Stimulated activated CD4-positive, alpha-beta T cell treated with anti-CD3 and anti-CD28 coated beads, Interleukin-15, amount 100 ng/mL, for 24 hours (primary cell): ENCODE measurements around the gene MEF2C.
"Not testable (repeated sequence)": the region's sequence is repeated elsewhere in the genome, so short reads cannot be mapped to it uniquely, and the experiment has no call there.

Experiments
- DNase-seq: peaks from one replicate; pipeline ENCODE4 v3.0.0-alpha.2; 2020

The MEF2C gene

DNA sequence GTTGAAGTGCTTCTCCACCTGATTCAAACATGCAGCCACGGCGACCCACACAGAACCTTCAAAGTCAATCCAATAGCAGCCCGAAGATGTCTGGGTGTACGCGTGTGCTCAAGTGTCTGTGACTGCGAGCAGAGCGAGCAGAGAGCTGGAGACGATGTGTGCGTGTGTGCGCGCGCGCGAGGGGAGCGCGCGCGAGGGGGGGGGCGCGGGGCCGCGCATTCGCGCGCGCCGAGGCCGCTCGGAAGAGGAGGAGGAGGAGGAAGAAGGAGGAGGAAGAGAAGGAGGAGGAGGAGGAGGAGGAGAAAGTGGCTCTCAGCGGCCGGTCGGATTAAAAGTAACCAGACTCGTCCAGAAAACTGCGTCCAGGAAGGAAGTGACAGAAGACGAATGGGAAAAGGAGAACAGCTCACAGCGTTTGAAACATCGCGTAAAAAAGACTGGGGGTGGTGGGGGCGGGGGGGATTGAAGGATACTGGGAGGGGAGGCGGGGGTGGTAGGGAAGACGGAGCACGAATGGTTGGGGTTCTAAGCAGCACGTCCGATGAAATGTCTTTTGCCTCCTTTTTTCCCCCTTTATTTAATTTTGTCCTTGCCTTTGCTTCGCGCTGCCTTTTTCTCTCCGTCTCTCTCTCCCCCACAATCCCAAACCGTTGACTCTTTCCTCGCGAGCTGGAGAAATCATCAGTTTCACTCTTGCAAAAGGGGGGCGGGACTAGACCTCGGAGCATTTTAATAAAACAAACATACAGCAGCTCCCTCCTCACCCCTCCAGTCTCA, at the start of gene MEF2C:
MEF2C (minus strand) TSS at position 126 of the 777 bp plus-strand sequence. CDS start 59,396 bp downstream, outside the sequence.
- DNase-seq: peak; percentile 14

DNA sequence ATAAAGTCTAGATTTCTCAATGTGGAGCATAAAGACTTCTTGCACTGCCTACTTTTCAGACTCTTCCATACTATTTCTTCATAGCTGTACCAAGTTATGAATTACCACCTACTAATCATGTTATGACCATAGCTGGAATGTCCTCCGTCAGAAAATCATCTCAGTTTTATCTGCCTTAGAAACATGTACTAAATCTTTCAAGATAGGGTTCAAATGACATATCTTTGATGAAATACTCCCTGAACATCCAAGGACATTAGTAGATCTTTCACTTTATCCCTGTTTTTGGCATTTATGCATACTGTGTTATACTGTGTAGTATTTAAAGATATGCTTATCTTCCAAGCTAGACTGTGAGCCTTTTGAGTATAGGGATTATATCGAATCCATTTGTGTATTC, 49.6 kb upstream of the MEF2C start:
- DNase-seq: no peak

DNA sequence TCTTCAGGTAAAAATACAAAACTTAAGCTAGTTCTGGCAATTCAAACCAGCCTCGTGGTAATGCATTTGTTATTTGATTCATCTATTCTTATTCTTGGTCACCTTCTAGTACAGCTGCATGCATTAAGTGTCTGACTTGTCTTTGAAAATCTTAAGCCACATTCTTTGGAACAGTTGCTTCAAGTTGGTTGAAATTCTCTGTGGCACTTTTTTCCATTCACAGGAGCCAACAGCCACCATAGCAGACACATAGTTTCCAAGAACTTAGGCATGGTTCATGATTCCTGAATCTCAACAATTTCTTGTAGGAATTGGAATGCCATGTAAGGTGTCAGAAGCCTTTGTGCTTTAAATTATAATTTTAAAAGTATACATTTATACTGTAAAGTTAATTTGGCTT, 47.4 kb upstream of the MEF2C start:
- no peak for DNase-seq

DNA sequence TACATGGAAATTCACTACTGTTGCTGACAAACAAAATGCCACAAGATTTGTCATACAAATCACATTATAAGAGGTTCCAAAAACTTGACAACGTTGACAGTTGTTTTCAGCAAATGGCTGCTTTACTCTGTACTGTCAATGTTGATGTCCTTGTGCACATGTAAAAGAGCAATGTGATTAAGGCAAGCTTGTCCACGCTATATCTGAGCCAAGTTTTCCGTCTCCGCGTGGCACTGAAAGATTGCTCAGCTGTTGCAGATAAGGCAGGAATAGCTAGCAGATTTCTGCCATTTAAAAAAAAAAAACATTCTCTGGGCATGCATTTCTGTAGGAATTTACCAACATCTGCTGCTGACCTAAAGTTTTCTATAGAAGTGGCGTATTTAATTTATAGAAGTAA, 46.4 kb upstream of the MEF2C start:
- DNase-seq: no peak

DNA sequence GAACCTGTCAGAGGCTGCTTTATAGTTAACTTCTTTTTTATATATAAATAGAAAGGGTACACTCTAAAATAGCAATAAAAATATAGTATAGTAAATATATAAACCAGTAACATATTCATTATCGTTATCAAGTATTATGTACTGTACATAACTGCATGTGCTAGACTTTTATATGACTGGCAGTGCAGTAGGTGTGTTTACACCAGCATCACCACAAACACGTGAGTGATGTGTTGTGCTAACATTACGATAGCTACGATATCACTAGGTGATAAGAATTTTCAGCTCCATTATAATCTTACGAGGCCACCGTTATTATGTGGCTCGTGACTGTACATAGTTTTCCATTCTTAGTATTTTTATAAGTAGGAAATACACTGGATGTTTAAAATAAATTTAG, 43.8 kb upstream of the MEF2C start:
- no peak for DNase-seq

DNA sequence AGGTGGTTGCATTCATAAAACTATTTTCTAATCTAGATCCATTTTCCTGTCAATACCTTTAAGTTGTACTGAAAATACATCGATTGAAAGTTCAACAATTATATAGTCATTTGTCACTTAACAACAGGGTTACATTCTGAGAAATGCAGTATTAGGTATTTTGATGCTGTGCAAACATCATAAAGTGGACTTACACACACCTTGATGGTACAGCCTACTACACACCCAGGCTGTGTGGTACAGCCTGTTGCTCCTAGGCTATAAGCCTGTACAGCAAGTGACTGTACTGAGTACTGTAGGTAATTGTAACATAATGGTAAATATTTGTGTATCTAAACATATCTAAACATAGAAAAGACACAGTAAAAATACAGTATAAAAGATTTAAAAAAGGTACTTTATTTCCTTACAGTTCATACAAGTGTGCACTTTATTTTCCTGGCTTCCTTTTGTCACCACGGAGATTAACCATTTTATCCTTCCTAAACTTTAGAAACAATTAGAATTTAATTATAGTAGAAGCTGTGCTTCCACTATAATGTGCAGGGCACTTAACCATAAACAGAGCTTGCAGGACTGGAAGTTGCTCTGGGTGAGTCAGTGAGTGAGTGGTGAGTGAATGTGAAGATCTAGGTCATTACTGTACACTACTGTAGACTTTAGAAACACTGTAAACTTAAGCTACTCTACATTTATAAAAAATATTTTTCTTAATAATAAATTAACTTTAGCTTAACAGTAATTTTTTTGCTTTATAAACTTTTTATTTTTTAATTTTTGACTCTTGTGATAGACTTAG, 42.9 kb upstream of the MEF2C start:
- DNase-seq: no peak

DNA sequence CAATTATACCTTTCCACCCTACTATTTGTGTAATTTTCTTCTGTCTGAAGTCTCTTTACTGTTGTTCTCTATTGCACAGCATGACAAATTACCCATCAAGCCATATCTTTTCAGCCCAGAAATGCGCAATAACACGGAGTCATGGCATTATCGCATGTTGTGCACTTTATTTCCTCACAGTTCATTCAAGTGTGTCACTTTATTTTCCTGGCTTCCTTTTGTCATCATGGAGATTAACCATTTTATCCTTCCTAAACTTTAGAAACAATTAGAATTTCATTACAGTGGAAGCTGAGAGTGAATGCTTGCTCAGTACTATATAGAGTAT, 41.3 kb upstream of the MEF2C start:
- no peak for DNase-seq

DNA sequence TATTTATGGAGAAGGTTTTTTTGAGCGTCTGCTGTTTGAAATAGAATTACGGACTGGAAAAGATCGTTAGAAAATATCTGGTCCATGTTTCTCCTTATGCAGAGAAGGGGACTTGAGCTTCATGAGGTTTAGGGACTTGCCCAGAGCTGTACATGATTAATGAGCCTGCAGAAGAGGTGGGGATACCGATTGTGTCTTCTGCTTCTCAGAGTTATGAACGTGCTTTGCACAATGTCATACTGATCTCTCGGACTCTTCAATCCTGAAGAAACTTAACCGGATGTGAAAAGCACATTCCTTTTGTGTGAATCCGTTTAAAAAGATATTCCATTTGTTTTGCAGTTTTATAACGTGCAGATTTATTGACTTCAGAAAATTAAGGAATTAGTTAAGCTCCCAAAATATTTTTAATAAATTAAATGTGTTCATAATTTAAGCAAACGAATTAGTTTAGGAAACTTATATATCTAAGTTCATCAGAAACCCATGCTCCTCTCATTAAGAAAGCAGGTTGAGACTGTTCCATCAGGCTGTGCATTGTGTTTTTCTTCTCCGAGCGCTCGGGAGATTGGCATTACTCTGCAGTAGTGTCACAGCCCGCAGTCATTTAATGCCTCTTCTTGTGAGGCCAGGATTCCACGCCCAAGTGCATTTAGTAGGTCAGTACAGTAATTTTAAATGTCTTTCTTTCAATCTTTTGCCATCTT, 40.8 kb upstream of the MEF2C start:
- DNase-seq: no peak

DNA sequence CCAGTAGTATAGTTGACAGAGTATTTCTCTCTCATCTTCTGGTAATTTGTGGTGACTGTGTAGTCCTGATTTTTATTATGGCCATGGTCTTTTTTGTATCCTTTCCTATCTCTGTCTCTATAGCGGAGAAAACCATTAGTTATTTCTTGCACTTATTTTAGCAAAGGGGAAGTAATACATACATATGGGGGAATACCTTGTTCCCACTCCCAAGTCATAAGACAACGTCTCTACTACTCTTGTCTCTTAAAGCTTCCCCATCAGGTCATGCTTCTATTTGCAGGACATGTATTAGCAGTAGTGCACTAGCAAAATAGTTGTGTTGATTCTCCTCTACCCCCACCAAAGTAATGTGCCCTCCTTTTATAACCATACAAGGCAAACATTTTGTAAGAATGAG, 29.8 kb upstream of the MEF2C start:
- DNase-seq: not testable (repeated sequence)

DNA sequence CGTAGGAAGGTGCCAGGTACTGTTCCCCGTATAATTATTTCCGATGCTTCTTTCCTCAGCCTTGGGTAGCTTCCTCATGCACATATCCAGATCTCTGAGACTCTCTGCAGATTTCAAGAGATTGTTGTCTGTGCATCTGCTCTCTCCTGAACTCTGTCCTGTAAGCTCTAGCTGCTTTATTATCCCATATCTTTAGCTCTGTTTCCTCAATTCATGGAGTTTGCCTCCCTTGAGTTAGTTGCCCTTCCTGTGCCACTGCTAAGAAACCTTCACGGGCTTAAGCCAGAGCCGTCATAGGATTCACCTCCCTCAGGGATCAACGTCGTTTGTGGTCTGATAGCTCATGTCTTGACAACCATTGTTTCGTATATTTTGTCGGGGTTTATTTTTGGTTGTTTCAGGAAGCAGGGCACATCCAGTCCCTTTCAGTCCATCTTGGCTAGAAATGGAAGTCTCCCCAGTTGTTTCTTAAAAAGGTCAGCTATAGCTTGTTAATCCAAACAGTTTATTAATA, 28.1 kb upstream of the MEF2C start:
- not testable (repeated sequence) for DNase-seq

DNA sequence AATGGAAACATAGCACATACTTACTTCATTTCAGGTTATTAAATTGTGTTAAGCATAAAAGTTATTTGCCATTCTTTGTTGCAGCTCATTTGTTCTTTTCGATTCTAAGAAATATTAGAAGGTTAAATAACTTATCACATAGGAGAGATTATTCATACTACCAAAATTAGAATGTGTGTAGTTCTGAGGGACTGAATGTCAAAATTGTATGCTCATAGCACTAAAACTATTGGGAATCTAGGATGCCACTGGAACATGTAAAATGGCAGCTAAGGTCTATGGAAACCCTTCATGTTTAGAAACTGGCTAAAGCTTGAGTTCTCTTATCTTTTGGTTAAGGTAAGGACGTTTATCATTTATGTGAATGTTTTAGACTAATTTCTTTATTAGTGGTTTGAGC, 21.5 kb upstream of the MEF2C start:
- not testable (repeated sequence) for DNase-seq

DNA sequence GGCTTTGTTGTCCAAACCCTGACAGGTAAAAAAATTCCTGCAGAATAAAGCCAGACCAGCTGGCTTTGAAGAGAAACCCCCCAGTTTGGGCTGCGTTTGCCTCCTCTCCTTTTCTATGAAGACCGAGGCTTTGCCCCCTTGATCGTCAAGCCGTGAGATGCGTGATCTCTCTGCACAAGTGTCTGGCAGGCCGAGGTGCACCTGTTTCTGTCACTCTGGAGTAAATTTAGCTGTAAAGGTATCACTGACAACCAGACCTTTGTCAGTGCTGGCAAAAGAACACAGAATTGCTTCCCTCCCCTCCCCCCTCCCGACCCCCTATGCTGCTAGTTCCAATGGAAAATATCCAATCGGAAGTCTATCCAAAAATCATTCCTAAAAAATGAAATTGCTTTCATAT, 21.0 kb upstream of the MEF2C start:
- DNase-seq: not testable (repeated sequence)

DNA sequence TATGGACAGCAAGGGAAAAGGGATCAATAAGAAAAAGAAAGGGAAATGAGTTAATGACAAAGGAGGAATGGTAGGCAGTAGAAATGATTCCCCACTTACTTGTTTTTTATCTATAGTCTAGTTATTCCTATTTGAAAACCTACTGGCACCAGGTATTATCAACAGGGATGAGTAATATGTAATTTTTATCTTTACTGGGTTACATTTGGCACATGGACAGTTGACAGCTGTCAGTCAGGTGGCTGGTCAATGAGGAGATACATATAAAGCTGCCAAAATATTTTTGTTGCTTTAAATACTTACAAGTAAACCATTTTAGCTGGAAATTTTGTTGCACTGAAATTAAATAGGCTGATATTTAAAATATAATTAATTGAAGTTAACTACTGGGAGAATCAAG, 18.1 kb upstream of the MEF2C start:
- not testable (repeated sequence) for DNase-seq

DNA sequence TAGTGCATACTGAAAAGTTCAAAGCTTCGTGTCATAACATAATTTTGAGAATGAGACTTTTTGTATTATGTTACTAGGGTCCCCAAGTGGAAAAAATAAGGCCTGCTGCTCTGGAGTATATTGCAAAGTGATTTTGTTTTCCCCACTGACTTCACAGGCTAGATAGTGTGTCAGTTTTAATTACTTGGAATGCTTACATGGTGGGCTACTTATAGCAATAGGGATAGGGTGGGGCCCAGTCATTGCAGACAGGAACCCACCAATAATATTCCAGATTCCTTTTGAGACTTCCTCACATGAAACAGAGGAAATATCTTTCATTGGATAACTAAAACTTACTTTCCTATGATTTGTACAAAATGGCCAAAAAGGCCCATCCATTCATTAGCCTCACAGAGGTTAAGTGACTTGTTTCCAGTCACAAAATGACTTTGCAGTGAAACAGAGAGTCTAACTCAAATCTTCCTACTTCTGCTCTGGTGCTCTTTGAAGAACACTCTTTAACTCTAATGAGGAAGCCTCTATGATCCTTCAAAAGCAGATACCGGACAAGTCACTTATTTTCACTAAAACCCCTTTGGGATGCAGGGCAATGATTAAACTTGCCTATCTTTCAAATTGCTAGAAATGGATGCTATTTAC, 16.2 kb upstream of the MEF2C start:
- no peak for DNase-seq

DNA sequence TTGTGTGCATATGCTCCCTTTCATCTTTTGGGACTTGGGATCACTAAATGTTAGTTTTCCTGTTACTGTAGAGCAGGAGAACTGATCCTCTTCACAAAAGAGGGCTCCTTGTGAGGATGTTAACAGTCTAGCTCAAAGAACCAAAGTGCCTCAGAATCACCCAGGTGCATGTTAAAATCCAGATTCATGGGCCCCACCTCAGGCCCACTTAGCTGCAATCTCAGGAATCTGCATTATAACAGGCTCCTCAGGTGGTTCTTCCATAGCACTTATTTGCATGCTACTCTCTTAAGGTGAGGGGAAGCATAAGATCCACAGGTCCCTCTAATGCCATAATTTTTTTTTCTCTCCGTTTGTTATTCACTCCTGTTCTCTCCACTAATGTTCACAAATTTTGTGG, 14.8 kb upstream of the MEF2C start:
- DNase-seq: no peak

DNA sequence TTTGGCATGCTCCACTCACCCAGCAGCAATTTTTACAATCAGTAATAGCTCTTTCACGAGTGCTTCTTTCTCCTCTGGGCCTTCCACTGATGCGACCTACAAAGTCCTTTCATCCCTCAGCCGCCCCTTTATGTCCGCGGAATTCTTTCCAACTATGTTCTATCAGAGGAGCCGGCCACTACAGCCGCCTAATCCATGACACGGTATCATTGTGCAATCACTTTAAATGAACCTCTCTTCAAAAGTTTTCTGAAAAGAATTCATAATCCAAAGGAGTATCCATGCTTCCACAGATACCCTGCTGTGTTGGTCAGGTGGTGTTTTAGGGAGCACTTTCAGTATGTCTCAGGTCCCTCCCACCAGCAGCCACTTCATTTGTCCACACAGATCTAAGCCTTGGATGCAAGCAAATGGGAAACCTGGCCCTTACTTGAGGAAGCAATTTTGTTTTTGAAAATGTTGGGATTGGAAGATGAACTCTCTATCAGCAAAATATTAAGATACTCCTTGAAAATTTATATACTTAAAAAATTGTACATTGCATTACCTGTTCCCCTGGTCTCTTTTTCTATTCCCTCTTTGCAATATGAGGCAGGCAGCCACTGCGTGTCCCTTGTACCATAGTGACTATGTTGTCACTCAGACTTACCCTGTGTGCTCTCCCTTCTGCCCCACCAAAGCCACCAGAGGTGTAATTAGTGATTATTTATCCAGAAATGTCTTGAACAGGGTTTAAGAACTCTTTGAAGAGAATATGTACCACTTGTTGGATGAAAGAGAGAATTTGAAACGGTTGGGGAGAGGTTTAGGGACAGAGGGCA, 12.9 kb upstream of the MEF2C start:
- no peak for DNase-seq

DNA sequence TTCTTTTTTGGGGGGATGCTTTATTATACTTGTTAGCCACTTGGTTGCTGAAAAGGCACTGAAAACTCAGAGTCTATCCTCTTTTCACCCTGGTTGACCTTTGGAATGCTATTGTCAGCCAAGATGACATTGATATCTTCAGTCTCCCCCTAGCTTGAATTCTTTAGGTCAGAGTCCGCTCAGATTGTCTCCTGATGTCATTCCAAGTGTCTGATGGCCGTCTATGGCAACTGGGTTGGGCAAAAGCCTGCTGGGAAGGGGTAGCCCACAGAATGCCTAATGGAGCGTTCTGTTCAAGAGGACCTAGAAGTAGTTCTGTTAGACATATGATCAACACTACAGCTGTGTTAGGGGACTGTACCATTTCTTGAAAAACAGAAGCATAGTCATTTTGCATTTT, 9.7 kb upstream of the MEF2C start:
- DNase-seq: no peak

DNA sequence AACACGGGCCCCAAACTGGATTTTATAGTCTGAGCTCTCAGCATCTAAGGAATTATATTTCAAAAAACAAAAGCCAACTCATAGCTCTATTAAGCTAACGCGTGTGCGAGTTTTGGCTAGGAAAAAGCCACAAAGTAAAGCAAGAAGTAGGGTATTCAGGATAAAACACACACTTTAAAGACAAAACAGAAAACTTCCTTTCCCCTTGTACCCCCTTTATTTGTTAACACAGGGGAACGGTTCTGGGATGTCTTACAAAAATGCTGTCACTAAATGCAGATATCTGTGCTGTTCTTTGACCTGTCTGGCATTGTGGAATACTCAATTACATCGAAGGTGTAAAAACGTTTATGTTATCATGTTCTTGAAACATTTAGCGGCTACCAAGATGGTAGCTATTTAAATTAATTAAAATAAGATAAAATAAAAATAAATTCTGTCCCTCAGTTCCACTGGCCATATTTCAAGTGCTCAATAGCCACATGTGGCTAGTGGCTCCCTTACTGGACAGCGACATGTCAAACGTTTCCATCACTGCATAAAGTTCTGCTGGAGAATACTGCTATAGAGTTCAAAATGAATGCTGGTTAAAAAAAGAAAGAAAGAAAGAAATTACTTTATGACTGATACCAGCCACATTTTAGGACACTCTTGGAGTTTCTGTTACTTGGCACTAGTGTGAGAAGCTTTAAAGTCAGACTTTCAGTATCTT, 7.2 kb upstream of the MEF2C start:
- no peak for DNase-seq

DNA sequence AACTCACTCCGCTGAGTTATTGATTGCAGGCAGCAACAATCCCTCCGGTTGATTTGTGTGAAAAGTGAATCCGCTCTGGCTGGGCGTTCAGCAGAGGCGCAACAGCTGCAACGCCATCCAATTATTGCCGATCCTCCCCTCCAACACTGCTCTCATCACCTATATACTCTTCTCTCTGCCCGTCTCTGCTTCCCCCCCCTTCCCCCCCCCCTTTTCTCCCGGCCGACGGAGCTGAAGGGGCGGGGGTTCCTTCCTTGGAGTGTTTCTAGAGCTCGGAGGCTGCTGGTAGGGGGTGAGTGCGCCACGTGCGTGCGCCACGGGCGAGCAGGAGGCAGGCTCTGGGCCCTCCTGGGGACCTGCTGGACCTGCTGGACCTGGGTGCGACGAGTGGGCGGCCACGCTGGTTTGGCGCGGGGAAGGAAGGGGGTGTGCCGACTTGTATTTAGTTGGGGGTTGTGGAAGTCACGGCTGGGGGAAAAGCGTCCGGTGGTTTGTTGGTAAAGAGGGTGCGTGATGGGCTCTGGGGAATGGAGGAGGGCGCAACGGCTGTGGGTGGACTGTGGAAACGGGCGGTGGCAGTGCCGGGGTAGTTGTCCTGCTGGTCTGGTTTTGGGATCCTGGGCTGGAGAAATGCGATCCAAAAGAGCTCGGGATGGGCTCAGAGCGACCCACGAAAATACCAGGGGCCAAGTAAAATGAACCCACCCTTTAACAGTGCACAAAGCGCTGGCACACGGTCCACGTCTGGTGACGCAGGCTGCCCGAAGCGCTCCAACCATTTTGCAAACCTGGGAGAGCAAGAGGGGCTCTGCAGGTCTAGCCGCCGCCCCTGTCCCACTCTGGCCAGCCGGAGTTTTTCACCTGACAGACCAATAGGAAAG, 6.4 kb upstream of the MEF2C start:
- peak; percentile 2 for DNase-seq

DNA sequence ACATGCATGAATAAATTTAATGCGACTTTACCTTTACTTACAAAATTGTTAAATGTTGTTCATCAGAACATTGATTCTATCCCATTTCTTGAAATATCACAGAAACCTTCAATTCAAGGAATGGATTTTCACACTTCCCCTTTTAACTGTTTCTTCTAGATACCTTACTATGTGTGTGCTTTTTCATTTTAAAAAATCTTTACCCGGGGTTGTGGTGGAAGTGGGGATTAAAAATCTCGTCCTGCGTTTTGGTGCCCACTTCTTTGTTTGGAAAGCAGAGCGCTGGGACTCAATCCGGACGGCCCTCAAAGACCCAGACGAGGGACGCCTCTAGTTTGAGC, 5.8 kb upstream of the MEF2C start:
- DNase-seq: no peak

DNA sequence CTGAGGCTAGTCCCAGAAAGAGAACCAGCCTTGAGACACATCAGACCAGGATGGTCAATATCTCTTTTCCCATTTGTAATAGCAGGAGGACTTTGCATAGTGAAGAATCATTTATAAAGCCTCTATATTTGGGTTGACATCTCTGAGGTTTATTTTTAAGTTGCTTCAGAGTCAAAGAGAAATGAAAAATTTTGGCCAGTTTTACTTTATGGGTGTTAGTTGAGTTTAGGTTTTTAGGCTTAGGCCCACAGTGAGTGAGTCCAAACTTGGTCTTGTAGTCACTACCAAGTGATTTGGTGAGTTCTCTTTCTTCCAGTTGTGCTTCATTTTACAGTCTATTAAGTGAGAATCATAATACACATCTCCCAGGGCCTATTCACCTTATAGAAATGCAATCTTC, 5.3 kb upstream of the MEF2C start:
- DNase-seq: no peak
